K562 (cell line): ENCODE measurements around the gene PLPP1.

Experiments
- CHCHD3 ChIP-seq: fragments of 250-450 bp; sonication (Bioruptor Pico); IDR thresholded peaks from 2 replicates; pipeline ENCODE4 v2.1.2; 2022; ENCODE audit warnings: mild to moderate bottlenecking
- CHD2 ChIP-seq: IDR thresholded peaks from 2 replicates; pipeline ENCODE4 v1.6.1; 2011; ENCODE audit warnings: low read depth, low read length
- ELF1 ChIP-seq: fragments of 200-800 bp; sonication (Bioruptor generic); IDR thresholded peaks from 2 replicates; pipeline ENCODE4 v1.6.1; 2016; ENCODE audit warnings: missing genetic modification characterization, missing compliant biosample characterization
- ERF ChIP-seq: fragments of 450-650 bp; formaldehyde crosslinking; IDR thresholded peaks from 2 replicates; pipeline ENCODE4 v1.4.0; 2020; ENCODE audit warnings: mild to moderate bottlenecking, mixed read lengths
- EZH2 ChIP-seq: IDR thresholded peaks from 2 replicates; pipeline ENCODE4 v1.6.1; 2012; ENCODE audit warnings: low read depth, mild to moderate bottlenecking, inconsistent platforms, low read length, borderline replicate concordance
- HMG20B ChIP-seq: fragments of 250-450 bp; sonication (Bioruptor Pico); IDR thresholded peaks from 2 replicates; pipeline ENCODE4 v1.5.0; 2021; ENCODE audit warnings: mild to moderate bottlenecking
- JUN ChIP-seq, 2 experiments: sonication (generic) in 1 of 2; formaldehyde crosslinking in 1 of 2; IDR thresholded peaks; 2 replicates each; pipeline versions ENCODE4 v1.6.1 to v1.8.0; 2012 to 2022; ENCODE audit warnings: borderline replicate concordance in 2 of 2, mild to moderate bottlenecking in 2 of 2, improper control_type of control experiment in 1 of 2, low read depth in 1 of 2, low read length in 1 of 2, missing genetic modification reagents in 1 of 2
- POLR2A ChIP-seq: fragments of 450-650 bp; conservative IDR thresholded peaks from 2 replicates; pipeline ENCODE4 v1.6.1; 2016
- POLR2AphosphoS2 ChIP-seq: IDR thresholded peaks from 2 replicates; pipeline ENCODE4 v1.6.1; 2012; ENCODE audit warnings: low read length, improper control_type of control experiment
- TF ChIP-seq, protein P1 (sequence below): sonication (generic); formaldehyde crosslinking; IDR thresholded peaks from 2 replicates; pipeline ENCODE4 v1.8.0; 2022; ENCODE audit warnings: mild to moderate bottlenecking, missing genetic modification reagents

DNA sequence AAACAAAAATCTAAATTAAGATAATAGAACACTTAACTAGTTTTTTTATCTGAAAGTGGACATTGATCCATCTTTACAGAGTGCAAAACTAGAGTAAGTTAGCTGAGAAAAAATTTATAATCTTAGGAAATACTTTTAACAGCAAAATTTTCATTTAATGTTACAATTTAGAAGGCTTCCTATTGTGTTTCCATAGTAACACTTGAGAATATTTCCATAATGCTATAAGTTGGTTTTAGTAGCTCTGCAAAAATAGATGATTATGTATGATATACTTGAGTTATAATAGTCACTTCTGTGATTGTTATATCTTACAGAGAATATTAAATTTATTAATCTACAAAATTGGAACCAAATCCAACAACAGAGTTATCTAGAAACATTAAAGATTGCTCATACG lies 148.4 kb downstream of the PLPP1 start:
- TF ChIP-seq POLR2AphosphoS2 (no peak), CHD2 (no peak), JUN (IDR thresholded peaks at IDR 0.05; ENCODE audit: borderline replicate concordance, low read depth, low read length) (no peak), JUN (CRISPR knock-in tag; IDR thresholded peaks at IDR 0.05; ENCODE audit: borderline replicate concordance) (no peak), EZH2 (no peak), POLR2A (no peak), HMG20B (CRISPR knock-in tag) (no peak), CHCHD3 (CRISPR knock-in tag) (no peak), ERF (CRISPR knock-in tag) (no peak), ELF1 (tag) (no peak)
- TF ChIP-seq, protein P1, sequence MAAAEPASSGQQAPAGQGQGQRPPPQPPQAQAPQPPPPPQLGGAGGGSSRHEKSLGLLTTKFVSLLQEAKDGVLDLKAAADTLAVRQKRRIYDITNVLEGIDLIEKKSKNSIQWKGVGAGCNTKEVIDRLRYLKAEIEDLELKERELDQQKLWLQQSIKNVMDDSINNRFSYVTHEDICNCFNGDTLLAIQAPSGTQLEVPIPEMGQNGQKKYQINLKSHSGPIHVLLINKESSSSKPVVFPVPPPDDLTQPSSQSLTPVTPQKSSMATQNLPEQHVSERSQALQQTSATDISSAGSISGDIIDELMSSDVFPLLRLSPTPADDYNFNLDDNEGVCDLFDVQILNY (CRISPR knock-in tag), result no peak
